22Rv1 (cell line): ENCODE measurements around the gene ZNF574.

Experiments
- H3K27ac ChIP-seq: fragments of 450-650 bp; 2 replicates; pipeline ENCODE4 v1.5.1; 2017
- ZFX ChIP-seq: fragments of 450-650 bp; IDR thresholded peaks from 2 replicates; pipeline ENCODE4 v1.6.1; 2017; ENCODE audit warnings: antibody characterized with exemption, borderline replicate concordance
- TF ChIP-seq, protein P1 (sequence below): fragments of 450-650 bp; IDR thresholded peaks from 2 replicates; pipeline ENCODE4 v1.5.1; 2017; ENCODE audit warnings: mild to moderate bottlenecking

Gene ZNF574

DNA sequence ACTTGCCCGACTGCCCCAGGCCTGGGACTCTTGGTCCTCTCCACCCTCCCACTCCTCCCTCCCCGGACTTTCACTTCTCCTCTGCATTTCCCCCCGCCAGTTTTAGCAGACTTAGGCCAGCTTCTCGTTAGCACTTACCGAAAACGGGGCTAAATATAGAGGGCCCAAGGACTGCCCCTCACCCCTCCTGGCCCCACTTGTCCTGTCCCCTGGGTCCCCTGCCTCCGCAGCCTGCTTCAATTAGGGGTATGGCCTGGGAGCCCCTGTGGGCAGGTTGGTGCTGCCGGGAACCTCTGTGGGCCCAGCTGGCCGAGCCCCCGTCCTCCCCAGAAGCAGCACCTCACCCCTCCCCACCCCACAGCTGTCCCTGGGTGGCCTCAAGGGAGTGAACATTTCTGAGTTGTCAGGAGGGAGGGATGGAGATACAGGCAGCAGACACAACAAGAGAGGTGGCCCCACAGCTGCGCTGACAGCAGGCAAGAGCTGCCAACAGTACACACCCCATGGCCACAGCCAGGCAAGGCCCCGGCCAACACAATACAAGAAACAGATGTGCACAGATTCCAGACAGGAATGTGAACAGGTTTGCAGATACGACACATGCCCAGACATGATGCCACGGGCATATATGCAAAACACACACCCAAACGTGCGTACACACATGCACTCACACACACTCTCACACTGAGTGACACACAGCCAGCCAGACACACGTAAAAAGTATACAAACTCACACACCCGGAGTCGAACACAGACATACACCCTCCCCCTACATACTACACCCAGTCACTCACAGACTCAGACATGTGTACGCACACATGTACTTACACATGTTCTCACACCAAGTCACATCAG lies 53.7 kb downstream of the ZNF574 start:
- TF ChIP-seq, protein P1, sequence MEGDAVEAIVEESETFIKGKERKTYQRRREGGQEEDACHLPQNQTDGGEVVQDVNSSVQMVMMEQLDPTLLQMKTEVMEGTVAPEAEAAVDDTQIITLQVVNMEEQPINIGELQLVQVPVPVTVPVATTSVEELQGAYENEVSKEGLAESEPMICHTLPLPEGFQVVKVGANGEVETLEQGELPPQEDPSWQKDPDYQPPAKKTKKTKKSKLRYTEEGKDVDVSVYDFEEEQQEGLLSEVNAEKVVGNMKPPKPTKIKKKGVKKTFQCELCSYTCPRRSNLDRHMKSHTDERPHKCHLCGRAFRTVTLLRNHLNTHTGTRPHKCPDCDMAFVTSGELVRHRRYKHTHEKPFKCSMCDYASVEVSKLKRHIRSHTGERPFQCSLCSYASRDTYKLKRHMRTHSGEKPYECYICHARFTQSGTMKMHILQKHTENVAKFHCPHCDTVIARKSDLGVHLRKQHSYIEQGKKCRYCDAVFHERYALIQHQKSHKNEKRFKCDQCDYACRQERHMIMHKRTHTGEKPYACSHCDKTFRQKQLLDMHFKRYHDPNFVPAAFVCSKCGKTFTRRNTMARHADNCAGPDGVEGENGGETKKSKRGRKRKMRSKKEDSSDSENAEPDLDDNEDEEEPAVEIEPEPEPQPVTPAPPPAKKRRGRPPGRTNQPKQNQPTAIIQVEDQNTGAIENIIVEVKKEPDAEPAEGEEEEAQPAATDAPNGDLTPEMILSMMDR, result no peak
- no peak for TF ChIP-seq ZFX
- no peak overlapping the region for H3K27ac ChIP-seq

DNA sequence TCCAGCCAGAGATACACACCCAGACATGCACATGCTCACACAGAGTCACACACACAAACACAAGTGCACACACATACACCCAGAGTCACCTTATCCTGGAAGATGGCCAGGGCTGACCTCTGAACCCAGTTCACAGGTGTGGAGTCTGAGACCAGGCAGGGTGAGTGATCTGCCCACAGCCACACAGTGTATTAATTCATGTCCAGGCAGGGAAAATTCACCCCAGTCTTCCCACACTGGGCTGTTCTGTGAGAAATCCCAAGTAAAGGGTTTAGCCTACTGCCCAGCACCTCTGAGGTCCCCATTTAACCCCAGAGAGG lies 54.2 kb downstream of the ZNF574 start:
- H3K27ac ChIP-seq, result no peak overlapping the region
- TF ChIP-seq, protein P1, result no peak
- no peak for TF ChIP-seq ZFX
